ENCODE measurements around the gene KPNA5.
A peak's percentile ranks its signal among the peaks of the same experiment; 100 is the strongest.
"Not testable (repeated sequence)": the region's sequence is repeated elsewhere in the genome, so short reads cannot be mapped to it uniquely, and the experiment has no call there.

The KPNA5 gene

DNA sequence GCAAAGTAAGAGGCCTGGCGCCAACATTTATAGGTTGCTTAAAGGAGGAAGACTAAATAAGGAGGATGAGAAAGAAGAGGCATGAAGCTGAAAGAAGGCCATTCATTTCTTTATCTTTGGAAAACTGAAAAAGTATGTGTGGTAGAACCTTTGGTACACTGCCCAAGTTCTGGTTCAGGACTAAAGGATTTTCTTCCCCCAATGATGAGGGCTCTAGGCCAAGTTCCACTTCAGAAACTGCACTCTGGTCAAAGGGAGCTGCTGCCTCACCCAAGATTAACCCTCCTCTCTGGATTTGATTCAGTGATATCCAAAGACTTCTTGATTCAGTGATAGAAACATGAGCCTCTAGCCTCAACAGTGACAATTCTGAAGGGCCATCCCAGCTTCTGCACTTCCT is 5.0 kb upstream of the KPNA5 start:
- TF ChIP-seq, protein P1, sequence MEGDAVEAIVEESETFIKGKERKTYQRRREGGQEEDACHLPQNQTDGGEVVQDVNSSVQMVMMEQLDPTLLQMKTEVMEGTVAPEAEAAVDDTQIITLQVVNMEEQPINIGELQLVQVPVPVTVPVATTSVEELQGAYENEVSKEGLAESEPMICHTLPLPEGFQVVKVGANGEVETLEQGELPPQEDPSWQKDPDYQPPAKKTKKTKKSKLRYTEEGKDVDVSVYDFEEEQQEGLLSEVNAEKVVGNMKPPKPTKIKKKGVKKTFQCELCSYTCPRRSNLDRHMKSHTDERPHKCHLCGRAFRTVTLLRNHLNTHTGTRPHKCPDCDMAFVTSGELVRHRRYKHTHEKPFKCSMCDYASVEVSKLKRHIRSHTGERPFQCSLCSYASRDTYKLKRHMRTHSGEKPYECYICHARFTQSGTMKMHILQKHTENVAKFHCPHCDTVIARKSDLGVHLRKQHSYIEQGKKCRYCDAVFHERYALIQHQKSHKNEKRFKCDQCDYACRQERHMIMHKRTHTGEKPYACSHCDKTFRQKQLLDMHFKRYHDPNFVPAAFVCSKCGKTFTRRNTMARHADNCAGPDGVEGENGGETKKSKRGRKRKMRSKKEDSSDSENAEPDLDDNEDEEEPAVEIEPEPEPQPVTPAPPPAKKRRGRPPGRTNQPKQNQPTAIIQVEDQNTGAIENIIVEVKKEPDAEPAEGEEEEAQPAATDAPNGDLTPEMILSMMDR (IDR thresholded peaks at IDR 0.05; ENCODE audit: insufficient read depth, low read depth, low read length, missing control alignments), result no peak
- no peak for DNase-seq (ENCODE audit: low read depth)
- H3K4me3 ChIP-seq (ENCODE audit: low read length), result no peak overlapping the region

DNA sequence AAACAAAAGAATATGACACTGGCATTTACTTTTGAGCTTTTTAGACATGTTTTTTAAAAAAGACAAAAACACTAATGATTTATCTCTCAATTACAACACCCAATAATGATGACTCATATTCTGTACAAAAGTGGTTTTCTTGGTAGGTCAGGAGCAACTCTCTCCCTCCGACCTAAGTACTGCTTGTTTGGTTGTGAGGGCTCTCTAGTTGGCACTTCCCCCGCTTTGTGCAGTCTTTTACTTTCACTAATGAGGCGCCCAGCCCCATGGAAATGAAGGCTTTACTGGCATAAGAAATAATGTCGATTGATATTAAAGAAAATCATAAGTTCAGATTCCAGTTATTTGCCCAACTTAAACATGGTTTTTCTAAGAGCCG is 1.3 kb downstream of the KPNA5 start:
- TF ChIP-seq, protein P1 (IDR thresholded peaks at IDR 0.05; ENCODE audit: insufficient read depth, low read depth, low read length, missing control alignments), result no peak
- DNase-seq (ENCODE audit: low read depth), result peak; percentile 52
- H3K4me3 ChIP-seq (ENCODE audit: low read length), result peak overlapping the region; percentile 76

DNA sequence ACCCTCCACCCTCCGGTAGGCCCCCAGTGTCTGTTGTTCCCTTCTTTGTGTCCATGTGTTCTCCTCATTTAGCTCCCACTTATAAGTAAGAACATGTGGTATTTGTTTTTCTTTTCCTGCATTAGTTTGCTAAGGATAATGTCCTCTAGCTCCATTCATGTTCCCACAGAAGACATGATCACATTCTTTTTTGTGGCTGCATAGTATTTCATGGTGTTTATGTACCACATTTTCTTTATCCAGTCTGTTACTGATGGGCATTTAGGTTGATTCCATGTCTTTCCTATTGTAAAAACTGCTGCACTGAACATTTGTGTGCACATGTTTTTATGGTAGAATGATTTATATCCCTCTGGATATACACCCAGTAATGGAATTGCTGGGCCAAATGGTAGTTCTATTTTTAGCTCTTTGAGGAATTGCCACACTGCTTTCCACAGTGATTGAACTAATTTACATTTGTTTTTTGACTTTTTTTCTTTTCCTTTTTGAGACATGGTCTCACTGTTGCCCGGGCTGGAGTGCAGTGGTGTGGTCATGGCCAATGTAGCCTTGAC is 4.5 kb downstream of the KPNA5 start:
- H3K4me3 ChIP-seq (ENCODE audit: low read length), result no peak overlapping the region
- TF ChIP-seq, protein P1 (IDR thresholded peaks at IDR 0.05; ENCODE audit: insufficient read depth, low read depth, low read length, missing control alignments), result no peak
- no peak for DNase-seq (ENCODE audit: low read depth)

DNA sequence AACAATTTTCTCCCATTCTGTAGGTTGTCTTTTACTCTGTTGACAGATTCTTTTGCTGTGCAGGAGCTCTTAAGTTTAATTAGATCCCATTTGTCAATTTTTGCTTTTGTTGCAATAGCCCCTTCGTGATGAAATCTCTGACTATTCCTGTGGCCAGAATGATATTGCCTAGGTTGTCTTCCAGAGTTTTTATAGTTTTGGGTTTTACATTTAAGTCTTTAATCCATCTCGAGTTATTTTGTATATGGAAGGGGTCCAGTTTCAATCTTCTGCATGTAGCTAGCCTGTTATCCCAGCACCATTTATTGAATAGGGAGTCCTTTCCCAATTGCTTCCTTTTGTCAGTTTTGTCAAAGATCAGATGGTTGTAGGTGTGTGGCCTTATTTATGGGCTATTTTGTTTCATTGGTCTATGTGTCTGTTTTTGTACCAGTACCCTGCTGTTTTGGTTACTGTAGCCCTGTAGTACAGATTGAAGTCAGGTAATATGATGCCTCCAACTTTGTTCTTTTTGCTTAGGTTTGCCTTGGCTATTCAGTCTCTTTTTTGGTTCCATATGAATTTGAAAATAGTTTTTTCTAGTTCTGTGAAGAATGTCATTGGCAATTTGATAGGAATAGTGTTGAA is 5.6 kb downstream of the KPNA5 start:
- not testable (repeated sequence) for DNase-seq (ENCODE audit: low read depth)

DNA sequence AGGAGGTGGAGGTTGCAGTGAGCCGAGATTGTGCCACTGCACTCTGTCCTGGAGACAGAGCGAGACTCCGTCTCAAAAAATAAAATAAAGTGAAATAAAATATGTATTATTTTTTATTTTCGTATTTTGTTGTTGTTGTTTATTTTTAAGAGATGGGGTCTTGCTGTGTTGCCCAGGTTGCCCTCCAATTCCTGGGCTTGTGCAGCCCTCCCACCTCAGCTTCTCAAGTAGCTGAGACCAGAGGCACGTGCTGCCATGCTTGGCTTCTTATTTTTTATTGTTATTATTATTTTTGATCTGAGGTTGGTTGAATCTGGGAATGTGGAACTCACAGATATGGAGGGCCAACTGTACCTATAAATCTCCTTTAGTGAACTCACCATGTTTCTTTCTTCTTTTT is 10.1 kb downstream of the KPNA5 start:
- TF ChIP-seq, protein P1 (IDR thresholded peaks at IDR 0.05; ENCODE audit: insufficient read depth, low read depth, low read length, missing control alignments), result no peak
- no peak for DNase-seq (ENCODE audit: low read depth)
- no peak overlapping the region for H3K4me3 ChIP-seq (ENCODE audit: low read length)

More for the DNA sequence above, 5.6 kb downstream of the KPNA5 start:
- not testable (repeated sequence) for H3K4me3 ChIP-seq (ENCODE audit: low read length)

DNA sequence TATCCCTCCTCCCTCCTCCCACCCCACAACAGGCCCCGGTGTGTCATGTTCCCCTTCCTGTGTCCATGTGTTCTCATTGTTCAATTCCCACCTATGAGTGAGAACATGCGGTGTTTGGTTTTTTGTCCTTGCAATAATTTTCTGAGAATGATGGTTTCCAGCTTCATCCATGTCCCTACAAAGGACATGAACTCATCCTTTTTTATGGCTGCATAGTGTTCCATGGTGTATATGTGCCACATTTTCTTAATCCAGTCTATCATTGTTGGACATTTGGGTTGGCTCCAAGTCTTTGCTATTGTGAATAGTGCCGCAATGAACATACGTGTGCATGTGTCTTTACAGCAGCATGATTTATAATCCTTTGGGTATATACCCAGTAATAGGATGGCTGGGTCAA is 11.9 kb downstream of the KPNA5 start:
- H3K4me3 ChIP-seq (ENCODE audit: low read length); DNase-seq (ENCODE audit: low read depth): not testable (repeated sequence)

DNA sequence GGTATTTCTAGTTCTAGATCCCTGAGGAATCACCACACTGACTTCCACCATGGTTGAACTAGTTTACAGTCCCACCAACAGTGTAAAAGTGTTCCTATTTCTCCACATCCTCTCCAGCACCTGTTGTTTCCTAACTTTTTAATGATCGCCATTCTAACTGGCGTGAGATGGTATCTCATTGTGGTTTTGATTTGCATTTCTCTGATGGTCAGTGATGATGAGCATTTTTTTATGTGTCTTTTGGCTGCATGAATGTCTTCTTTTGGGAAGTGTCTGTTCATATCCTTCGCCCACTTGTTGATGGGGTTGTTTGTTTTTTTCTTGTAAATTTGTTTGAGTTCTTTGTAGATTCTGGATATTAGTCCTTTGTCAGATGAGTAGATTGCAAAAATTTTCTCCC is 12.3 kb downstream of the KPNA5 start:
- H3K4me3 ChIP-seq (ENCODE audit: low read length); DNase-seq (ENCODE audit: low read depth): not testable (repeated sequence)

DNA sequence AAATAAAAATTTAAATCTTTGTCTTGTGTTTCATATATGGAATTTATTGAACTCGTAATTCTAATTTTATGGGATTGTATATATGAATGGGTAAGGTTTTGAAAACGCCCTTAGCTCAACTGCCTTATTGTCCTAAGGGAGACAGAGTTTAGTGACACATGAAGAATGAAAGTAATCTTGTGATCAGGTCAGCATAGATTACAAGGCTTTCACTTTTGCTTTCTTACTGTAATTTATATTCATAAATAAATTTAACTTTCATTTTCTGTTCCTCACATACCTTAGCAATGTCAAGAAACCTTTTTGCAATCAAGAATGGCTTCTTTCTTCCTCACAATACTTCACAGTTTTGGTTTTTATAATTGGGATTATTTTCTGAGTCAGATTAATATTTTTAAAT is 14.4 kb downstream of the KPNA5 start:
- no peak overlapping the region for H3K4me3 ChIP-seq (ENCODE audit: low read length)
- DNase-seq (ENCODE audit: low read depth), result no peak
- TF ChIP-seq, protein P1 (IDR thresholded peaks at IDR 0.05; ENCODE audit: insufficient read depth, low read depth, low read length, missing control alignments), result no peak

Measured in epithelial cell of esophagus (primary cell).